SK-N-SH treated with all-trans-retinoic acid at 6 μM for 48 hours (cell line): ENCODE results near the gene TLE6.

Experiments
- ATAC-seq: fragments of 200-7000 bp; cut with Tn5 transposase; 3 replicates; pipeline ENCODE4 v1.9.1; 2020; ENCODE audit warnings: mild to moderate bottlenecking, moderate library complexity
- CREB5 ChIP-seq: fragments of 250-450 bp; sonication (Bioruptor Pico); IDR thresholded peaks from 2 replicates; pipeline ENCODE4 v1.5.1; 2020; ENCODE audit warnings: low read depth, mild to moderate bottlenecking, moderate library complexity
- CSDC2 ChIP-seq: fragments of 250-450 bp; sonication (Bioruptor Pico); IDR thresholded peaks from 2 replicates; pipeline ENCODE4 v1.5.0; 2020; ENCODE audit warnings: mild to moderate bottlenecking, moderate library complexity
- CSRNP3 ChIP-seq: fragments of 250-450 bp; sonication (Bioruptor Pico); IDR thresholded peaks from 2 replicates; pipeline ENCODE4 v1.5.1; 2021; ENCODE audit warnings: mild to moderate bottlenecking, moderate library complexity
- ESRRG ChIP-seq: fragments of 250-450 bp; sonication (Bioruptor Pico); IDR thresholded peaks from 2 replicates; pipeline ENCODE4 v1.6.1; 2021; ENCODE audit warnings: mild to moderate bottlenecking
- GLIS3 ChIP-seq: fragments of 250-450 bp; sonication (Bioruptor Pico); IDR thresholded peaks from 2 replicates; pipeline ENCODE4 v1.5.0; 2020; ENCODE audit warnings: mild to moderate bottlenecking, moderate library complexity
- ISL1 ChIP-seq: fragments of 250-450 bp; sonication (Bioruptor Pico); IDR thresholded peaks from 2 replicates; pipeline ENCODE4 v2.1.2; 2022; ENCODE audit warnings: mild to moderate bottlenecking, moderate library complexity
- OSR1 ChIP-seq: fragments of 250-450 bp; sonication (Bioruptor Pico); IDR thresholded peaks from 2 replicates; pipeline ENCODE4 v1.8.0; 2022; ENCODE audit warnings: moderate library complexity, mild to moderate bottlenecking, inconsistent platforms
- PPARA ChIP-seq: fragments of 250-450 bp; sonication (Bioruptor Pico); IDR thresholded peaks from 2 replicates; pipeline ENCODE4 v1.5.0; 2020; ENCODE audit warnings: mild to moderate bottlenecking, borderline replicate concordance
- RARB ChIP-seq: fragments of 250-450 bp; sonication (Bioruptor Pico); IDR thresholded peaks from 2 replicates; pipeline ENCODE4 v1.8.0; 2021; ENCODE audit warnings: mild to moderate bottlenecking, moderate library complexity
- SNAI2 ChIP-seq: fragments of 250-450 bp; sonication (Bioruptor Pico); IDR thresholded peaks from 2 replicates; pipeline ENCODE4 v1.5.0; 2020; ENCODE audit warnings: mild to moderate bottlenecking, moderate library complexity
- TCF4 ChIP-seq: fragments of 250-450 bp; sonication (Bioruptor Pico); IDR thresholded peaks from 2 replicates; pipeline ENCODE4 v1.8.0; 2021; ENCODE audit warnings: mild to moderate bottlenecking, moderate library complexity, borderline replicate concordance
- TOX ChIP-seq: fragments of 250-450 bp; sonication (Bioruptor Pico); IDR thresholded peaks from 2 replicates; pipeline ENCODE4 v1.8.0; 2021; ENCODE audit warnings: mild to moderate bottlenecking, moderate library complexity, borderline replicate concordance
- ZC3H10 ChIP-seq: fragments of 250-450 bp; sonication (Bioruptor Pico); IDR thresholded peaks from 2 replicates; pipeline ENCODE4 v1.5.1; 2021; ENCODE audit warnings: mild to moderate bottlenecking, moderate library complexity
- ZFP3 ChIP-seq: fragments of 250-450 bp; sonication (Bioruptor Pico); IDR thresholded peaks from 2 replicates; pipeline ENCODE4 v1.5.0; 2020; ENCODE audit warnings: mild to moderate bottlenecking, moderate library complexity
- ZNF565 ChIP-seq: fragments of 450-650 bp; formaldehyde crosslinking; conservative IDR thresholded peaks from 2 replicates; pipeline ENCODE4 v1.5.0; 2020; ENCODE audit warnings: low read depth, mild to moderate bottlenecking, moderate library complexity
- ZNF70 ChIP-seq: fragments of 450-650 bp; formaldehyde crosslinking; IDR thresholded peaks from 2 replicates; pipeline ENCODE4 v1.5.0; 2020; ENCODE audit warnings: mild to moderate bottlenecking, moderate library complexity
- TF ChIP-seq, protein P1 (sequence below): fragments of 250-450 bp; sonication (Bioruptor Pico); IDR thresholded peaks from 2 replicates; pipeline ENCODE4 v1.8.0; 2021; ENCODE audit warnings: low read depth, mild to moderate bottlenecking, moderate library complexity, borderline replicate concordance
- TF ChIP-seq, protein P2 (sequence below): fragments of 250-450 bp; sonication (Bioruptor Pico); IDR thresholded peaks from 2 replicates; pipeline ENCODE4 v1.8.0; 2020; ENCODE audit warnings: mild to moderate bottlenecking, moderate library complexity, borderline replicate concordance

TLE6 gene

GRCh38 chr19:3033595-3034405 lies 56.4 kb downstream of the TLE6 start (continued):
- TF ChIP-seq, protein P1, sequence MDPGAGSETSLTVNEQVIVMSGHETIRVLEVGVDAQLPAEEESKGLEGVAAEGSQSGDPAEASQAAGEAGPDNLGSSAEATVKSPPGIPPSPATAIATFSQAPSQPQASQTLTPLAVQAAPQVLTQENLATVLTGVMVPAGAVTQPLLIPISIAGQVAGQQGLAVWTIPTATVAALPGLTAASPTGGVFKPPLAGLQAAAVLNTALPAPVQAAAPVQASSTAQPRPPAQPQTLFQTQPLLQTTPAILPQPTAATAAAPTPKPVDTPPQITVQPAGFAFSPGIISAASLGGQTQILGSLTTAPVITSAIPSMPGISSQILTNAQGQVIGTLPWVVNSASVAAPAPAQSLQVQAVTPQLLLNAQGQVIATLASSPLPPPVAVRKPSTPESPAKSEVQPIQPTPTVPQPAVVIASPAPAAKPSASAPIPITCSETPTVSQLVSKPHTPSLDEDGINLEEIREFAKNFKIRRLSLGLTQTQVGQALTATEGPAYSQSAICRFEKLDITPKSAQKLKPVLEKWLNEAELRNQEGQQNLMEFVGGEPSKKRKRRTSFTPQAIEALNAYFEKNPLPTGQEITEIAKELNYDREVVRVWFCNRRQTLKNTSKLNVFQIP (CRISPR knock-in tag), result no peak
- no peak for TF ChIP-seq GLIS3 (CRISPR knock-in tag)
- TF ChIP-seq CSRNP3, result no peak
- TF ChIP-seq CREB5 (CRISPR knock-in tag), result no peak
- TF ChIP-seq PPARA (CRISPR knock-in tag), result no peak
- TF ChIP-seq RARB, result no peak
- no peak for TF ChIP-seq TCF4 (CRISPR knock-in tag)
- TF ChIP-seq ZFP3 (CRISPR knock-in tag), result no peak
- no peak for TF ChIP-seq ZC3H10 (CRISPR knock-in tag)
- no peak for TF ChIP-seq ZNF565 (CRISPR knock-in tag)
- no peak for TF ChIP-seq CSDC2

DNA sequence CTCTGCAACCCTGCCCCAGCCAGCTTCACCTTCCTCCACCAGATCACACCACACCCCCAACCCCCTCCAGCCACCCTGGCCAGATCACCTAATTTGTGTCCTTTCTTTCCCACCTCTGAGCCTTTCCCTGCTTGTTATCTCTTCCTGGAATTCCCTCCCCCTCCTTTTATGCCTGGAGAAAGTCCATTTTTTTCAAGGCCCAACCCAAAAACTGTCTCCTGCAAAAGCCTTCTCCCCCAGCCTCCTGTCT lies 57.0 kb downstream of the TLE6 start:
- no peak for TF ChIP-seq ESRRG
- no peak for TF ChIP-seq TCF4 (CRISPR knock-in tag)
- TF ChIP-seq CSDC2, result no peak
- TF ChIP-seq SNAI2 (CRISPR knock-in tag), result no peak
- no peak for TF ChIP-seq ZC3H10 (CRISPR knock-in tag)
- TF ChIP-seq, protein P1 (CRISPR knock-in tag), result no peak
- no peak for TF ChIP-seq PPARA (CRISPR knock-in tag)
- no peak for TF ChIP-seq ZNF70
- TF ChIP-seq TOX (CRISPR knock-in tag), result no peak
- no peak for TF ChIP-seq ZNF565 (CRISPR knock-in tag)
- TF ChIP-seq CSRNP3, result no peak
- no peak for TF ChIP-seq ZFP3 (CRISPR knock-in tag)
- TF ChIP-seq OSR1, result no peak
- ATAC-seq, result no peak

DNA sequence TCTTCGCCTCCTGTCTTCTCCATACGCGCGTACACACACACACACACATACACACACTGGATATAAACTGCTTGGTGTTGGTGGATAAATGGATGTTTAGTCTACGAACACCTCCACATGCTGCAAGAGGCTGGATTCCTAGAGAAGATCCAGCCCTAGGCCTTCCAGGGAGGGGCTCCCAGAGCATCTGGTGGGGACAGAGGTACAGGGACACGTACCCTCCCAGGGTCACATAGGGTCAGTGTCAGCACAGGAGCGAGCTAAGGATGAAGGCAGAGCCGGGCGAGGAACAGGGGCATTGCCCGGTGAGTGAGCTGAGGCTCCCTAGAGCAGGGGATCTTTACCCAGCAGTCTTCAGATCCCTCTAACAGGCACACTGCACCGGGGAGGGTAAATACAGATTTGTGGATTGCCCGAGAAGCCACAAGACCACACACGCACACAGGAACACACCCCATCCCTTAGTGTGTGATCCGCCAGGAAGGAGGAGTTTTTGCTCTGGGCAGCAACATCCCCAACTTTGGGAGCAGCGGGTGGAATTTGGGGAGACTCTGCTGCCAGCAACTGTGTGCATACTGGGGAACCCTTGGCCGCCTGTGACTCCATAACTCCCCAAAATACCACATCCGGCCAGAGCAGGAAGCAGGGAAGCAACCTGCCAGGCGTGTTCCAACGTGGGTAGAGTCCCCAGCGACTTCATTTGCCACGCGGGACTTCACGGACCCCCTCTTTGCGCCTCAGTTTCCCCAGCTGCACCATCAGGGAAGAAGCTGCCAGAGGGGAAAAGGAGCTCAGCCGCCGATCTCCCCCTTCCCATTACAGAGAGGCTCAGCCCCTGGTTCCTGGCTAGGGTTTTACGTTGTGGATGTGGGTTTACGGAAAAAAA lies 57.5 kb downstream of the TLE6 start:
- TF ChIP-seq ZNF70 (0 out of 2 replicates have a peak, but pooled peaks have one; percentile 29), RARB (no peak), SNAI2 (CRISPR knock-in tag) (no peak), ISL1 (CRISPR knock-in tag) (no peak), TOX (CRISPR knock-in tag) (no peak)
- TF ChIP-seq, all 23 proteins: peak for 1
- peak; percentile 8 for ATAC-seq

DNA sequence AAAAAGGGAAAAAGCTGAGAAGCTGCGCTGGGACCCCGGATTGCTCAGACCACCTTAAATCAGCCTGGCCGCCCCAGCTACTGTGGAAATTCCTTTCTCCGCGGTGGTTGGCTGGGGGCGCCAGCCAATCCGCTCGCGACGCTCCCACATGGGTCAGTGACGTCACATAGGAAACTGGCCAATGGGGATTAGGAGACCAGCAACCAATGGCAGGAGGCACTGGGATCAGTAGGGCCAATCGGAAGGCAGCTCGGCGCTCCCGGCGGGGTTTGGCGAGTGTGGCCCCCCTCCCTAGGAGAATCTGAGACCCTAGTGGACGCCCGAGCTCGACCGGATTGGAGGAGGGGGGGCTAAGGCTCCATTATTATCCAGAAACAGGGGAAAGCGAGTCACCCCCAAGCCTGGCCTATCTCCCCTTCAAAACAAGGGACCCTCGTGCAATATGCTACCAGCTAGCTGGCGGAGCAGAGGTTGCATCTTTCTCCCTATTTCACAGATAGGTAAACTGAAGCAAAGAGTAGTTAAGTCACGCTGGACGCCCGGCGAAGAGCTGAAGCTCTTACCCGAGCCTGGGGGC lies 58.3 kb downstream of the TLE6 start:
- peak; percentile 91 for ATAC-seq
- TF ChIP-seq, protein P2, sequence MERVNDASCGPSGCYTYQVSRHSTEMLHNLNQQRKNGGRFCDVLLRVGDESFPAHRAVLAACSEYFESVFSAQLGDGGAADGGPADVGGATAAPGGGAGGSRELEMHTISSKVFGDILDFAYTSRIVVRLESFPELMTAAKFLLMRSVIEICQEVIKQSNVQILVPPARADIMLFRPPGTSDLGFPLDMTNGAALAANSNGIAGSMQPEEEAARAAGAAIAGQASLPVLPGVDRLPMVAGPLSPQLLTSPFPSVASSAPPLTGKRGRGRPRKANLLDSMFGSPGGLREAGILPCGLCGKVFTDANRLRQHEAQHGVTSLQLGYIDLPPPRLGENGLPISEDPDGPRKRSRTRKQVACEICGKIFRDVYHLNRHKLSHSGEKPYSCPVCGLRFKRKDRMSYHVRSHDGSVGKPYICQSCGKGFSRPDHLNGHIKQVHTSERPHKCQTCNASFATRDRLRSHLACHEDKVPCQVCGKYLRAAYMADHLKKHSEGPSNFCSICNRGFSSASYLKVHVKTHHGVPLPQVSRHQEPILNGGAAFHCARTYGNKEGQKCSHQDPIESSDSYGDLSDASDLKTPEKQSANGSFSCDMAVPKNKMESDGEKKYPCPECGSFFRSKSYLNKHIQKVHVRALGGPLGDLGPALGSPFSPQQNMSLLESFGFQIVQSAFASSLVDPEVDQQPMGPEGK (CRISPR knock-in tag), result peak; percentile 65; the same call in 1 of the 2 replicates
- no peak for TF ChIP-seq CSDC2
